GM23338 (cell line): Measurements from ENCODE around the gene SCAPER.

Source experiments
- CREB1 ChIP-seq: fragments of 250-450 bp; sonication (Bioruptor Pico); IDR thresholded peaks from 2 replicates; pipeline ENCODE4 v1.5.0; 2020; ENCODE audit warnings: low read depth, mild to moderate bottlenecking, moderate library complexity
- CTCF ChIP-seq, 2 experiments: fragments of 200-600 bp in 1 of 2; sonication (generic) in 1 of 2; conservative IDR thresholded peaks; 2 replicates each; pipeline versions ENCODE4 v1.5.1 to v1.6.1; 2016 to 2017; ENCODE audit warnings: antibody characterized with exemption in 2 of 2, low read depth in 2 of 2, mild to moderate bottlenecking in 2 of 2, moderate library complexity in 1 of 2
- EZH2 ChIP-seq: fragments of 200-600 bp; sonication (generic); IDR thresholded peaks from one replicate; pipeline ENCODE4 v1.8.0; 2017; ENCODE audit warnings: antibody characterized with exemption, mild to moderate bottlenecking, low read depth; ENCODE audit not compliant: unreplicated experiment
- POLR2AphosphoS5 ChIP-seq: IDR thresholded peaks from 2 replicates; pipeline ENCODE4 v1.6.1; 2016; ENCODE audit warnings: antibody characterized with exemption, low read depth

- TF ChIP-seq CTCF (conservative IDR thresholded peaks at IDR 0.05; ENCODE audit: low read depth in 2 of 2) (no peak), CREB1 (CRISPR knock-in tag) (no peak), POLR2AphosphoS5 (no peak), EZH2 (no peak)
Measured at GRCh38 chr15:76861815-76862397, 43.2 kb downstream of the SCAPER start.
